ENCODE results near the gene KRT2.

Gene KRT2

GRCh38 chr12:52613384-52614030 is 38.5 kb downstream of the KRT2 start:
- no peak for DNase-seq

DNA sequence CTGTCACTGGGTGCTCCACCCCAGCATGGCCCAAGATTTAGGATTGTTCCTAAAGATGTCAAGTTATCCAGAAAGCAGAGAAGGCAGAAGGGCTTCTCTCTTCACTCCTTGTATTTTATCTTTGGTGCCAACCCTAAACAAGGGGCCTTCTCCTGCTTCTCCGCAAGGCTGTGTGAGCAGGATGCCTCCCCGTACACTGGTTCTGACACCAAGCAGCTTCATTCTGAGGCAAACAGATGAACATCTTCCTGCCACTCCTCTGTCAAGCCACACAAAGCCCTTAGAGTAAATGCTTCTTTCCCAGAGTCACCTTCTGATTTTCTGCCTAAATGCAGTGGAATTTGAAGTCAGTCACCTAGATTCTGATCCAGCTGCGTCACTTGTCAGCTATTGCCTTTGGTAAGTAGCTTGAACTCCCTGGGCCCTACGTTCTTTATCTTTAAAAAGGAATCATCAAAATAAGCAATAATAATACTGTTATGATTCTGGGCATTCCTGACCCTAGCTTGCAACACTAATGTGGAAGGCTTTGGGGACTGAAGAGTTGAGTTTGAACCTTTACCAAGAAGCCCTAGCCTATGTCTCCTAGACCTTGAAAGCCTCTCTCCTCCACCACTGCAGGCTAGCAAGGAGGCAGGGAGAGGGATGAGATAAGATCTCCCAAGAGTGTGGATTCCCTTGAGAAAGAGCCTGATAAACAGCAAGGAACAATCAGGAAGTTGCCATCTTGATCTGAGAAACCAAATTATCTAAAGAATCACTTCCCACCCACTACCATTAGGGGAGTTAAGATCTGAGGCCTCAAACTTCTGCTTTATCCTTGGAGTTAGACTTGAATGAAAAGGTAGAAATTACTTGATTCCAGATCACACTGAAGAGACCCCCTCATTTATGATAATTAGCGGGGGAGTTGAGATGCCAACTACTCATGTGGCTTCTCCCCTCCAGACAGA is 39.3 kb downstream of the KRT2 start:
- DNase-seq: no peak

- DNase-seq: no peak
These were observed 40.9 kb downstream of the KRT2 start for GRCh38 chr12:52611080-52611468.

DNA sequence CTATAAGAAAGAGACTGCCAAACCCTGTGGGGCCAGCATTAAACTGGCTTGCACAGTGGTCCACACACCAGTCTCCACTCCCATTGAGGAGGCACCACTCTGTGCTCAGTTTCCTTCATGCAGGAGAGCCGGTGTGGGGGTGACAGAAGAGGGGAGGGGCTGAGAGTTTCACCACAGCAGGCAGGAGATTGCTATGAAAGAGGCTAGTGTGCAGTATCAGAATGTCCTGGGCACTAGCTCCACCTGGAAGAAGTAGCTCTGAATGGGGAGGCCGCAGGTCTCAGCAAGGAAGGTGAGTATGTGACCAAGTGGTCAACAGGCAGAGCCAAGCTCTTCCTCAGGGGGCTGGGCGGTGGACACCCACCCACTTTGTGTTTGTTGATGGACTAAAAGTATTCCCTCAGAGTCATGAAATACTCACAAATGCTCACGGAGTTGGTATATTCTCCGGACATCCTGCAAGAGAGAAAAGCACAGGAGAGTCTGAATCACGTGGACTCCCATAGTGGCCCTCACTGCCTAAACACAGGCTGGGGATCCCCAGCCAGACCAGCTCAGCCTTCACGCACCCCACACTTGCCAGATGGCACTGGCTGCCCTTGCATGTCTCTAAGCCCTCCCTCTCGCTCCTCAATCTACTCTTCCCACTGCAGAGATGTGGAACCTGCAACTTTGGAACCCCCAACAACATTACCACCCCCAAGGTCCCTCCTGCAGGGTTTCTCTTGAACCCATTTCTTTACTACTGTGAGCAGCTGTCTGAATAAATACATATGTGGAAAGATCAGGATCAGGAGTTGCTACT is 43.0 kb downstream of the KRT2 start:
- no peak for DNase-seq

GRCh38 chr12:52608161-52608560 is 43.9 kb downstream of the KRT2 start:
- no peak for DNase-seq

GRCh38 chr12:52607314-52607713 is 44.7 kb downstream of the KRT2 start:
- DNase-seq: no peak

DNA sequence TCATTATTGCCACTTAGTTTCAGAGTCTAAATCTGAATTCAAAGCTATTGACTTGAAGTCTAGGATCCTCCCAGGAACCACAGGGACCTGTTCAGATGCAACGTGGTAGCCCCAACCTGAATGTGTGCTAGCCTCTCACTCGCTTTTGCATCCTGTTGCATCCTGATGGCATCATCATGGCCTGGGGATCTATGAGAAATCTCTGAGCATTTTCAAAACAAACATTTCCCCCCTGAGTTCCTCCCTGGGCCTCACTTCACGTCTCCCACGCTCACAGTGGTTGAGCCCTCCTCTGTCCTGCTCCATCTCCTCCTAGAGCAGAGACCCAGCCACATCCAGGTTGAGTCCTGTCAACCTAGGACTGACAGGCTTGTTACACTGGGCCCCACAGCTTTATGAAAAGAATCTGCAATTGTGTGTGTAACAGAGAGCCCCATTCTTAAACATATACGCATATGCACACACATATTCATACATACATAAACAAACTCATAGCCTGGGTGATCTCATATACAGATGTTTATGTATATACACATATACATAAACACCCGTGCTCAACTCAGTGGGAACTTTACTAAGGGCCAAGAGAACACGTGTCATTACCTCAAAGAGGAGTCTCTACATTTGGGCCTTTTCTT is 45.3 kb downstream of the KRT2 start:
- DNase-seq: no peak

GRCh38 chr12:52606096-52606495 is 45.9 kb downstream of the KRT2 start:
- DNase-seq: no peak

- no peak for DNase-seq
These were observed 46.5 kb downstream of the KRT2 start for GRCh38 chr12:52605542-52605941.

DNA sequence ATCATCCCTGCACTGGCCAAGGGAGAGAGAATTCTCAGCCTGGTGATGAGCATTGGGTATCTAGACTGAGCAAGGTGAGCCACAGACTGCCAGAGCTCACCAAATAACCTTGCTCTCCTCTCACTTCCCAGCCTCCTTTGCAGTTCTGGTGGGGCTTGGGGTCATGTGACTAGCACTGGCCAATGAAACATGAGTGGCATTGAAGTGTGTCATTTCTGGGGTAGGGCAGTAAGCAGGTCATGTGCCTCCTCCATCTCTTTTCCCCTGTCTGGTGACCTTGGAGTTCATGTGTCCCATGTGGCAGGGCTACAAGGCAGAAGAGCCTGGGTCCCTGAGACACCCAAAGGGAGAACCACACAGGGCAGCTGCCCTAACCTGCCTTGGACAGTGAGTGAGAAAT is 47.2 kb downstream of the KRT2 start:
- DNase-seq: no peak

- DNase-seq: no peak
These were observed 48.7 kb downstream of the KRT2 start for GRCh38 chr12:52603314-52603713.

DNA sequence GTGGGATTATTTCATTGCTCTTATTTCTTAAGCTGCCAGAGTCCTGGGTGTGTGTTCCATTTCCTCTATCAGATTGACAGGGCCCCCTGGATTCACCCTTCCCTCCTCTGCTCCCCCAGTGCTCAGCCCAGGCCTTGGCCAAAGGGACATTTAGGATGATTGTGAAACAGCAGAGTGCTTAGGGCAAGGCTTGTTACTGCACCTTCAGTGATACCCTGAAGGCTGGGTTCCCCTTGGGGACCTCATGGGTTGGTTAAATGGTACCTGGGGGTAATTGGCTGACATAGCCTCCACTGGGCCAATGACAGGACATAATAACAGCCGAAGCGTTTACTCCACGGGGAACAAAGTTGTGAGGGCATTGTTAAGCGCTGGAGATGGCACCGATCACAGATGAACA is 49.5 kb downstream of the KRT2 start:
- no peak for DNase-seq

- DNase-seq: no peak
These were observed 50.3 kb downstream of the KRT2 start for GRCh38 chr12:52601671-52602070.

DNA sequence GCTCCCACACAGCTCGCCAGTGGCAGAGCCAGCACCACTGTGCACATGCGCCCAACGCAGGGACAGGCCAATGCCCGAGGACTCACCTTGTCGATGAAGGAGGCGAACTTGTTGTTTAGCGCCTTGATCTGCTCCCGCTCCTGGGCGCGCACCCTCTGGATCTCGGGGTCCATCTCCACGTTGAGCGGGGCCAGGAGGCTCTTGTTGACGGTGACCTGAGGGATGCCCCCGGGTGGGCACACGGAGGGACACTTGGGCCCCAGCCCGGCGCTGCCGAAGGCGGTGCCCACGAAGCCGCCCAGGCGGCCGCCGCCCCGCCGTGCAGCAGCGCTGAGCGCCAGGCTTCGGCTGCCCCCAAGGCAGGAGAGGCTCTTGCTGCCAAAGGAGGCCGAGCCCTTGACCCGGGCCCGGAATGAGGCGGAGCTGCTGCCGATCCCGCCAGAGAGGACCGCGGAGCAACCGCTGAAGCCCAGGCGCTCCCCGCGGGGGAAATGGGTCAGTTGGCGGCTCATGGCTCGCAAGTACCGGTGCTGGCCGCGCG is 51.0 kb downstream of the KRT2 start, which contains the start of gene KRT72:
Gene KRT72, minus strand, starts transcription at position 523 of the 541 bp plus-strand sequence. Its CDS starts 11 bp downstream, at position 512.
- DNase-seq: no peak

DNA sequence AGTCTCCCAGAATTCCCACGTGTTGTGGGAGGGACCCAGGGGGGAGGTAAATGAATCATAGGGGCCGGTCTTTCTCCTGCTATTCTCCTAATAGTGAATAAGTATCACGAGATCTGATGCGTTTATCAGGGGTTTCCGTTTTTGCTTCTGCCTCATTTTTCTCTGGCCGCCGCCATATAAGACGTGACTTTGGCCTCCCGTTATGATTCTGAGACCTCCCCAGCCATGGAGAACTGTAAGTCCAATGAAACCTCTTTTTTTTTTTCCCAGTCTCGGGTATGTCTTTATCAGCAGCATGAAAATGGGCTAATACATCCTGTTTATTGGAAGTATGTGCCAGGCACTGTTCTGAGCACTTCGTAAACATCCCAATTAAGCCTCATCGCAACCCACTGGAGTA is 51.5 kb downstream of the KRT2 start:
- DNase-seq: no peak

DNA sequence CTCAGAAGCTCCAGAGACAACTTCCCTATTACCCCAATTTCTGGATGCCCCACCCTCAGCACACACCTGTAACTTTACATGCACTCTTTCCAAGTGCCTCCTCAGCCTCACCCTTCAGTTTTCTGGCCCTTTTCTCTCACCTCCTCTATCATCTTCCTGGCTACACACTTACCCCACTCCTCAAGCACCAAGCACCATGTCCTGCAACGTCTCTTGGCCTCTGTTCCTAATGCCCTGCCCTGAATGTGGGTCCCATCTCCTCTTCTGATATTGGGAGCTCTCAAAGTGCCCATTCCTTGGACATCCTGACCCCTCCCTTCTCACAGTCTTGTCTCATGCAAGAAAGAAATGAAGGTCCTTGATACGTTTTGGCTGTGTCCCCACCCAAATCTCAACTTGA is 51.9 kb downstream of the KRT2 start:
- DNase-seq: no peak

DNA sequence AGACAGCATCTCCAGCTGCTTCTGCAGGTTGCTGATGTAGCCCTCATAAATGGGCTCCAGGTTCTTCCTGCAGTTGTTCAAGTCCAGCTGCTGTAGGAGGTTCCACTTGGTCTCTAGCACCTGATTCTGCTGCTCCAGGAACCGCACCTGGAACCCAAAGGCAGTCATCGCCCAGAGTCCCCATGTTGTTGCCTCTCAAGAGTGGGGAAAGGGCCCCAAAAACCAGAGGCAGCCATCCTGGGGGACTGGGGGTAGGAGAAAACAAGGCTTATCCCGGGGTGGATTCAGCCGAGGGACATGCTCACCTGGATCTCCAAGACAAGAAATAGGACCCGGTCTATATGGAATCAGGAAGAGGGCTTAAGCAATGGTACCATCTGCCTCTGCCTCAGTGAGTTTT is 53.0 kb downstream of the KRT2 start:
- no peak for DNase-seq
